Suprapubic skin (tissue), 3 donors: ENCODE measurements around the gene COL1A1.

Source experiments
- POLR2A ChIP-seq, 2 donors: fragments of 450-650 bp; IDR thresholded peaks; one replicate each; pipeline ENCODE4 v1.6.1; 2017; ENCODE audit warnings: antibody characterized with exemption in 2 of 2, mild to moderate bottlenecking in 2 of 2, moderate library complexity in 2 of 2
- TF ChIP-seq, protein P1 (sequence below), 2 donors: fragments of 200-600 bp in 1 of 2; fragments of 450-650 bp in 1 of 2; sonication (generic) in 1 of 2; IDR thresholded peaks; one replicate each; pipeline ENCODE4 v1.5.1; 2016 to 2019; ENCODE audit warnings: antibody characterized with exemption in 2 of 2, mild to moderate bottlenecking in 1 of 2, moderate library complexity in 1 of 2

DNA sequence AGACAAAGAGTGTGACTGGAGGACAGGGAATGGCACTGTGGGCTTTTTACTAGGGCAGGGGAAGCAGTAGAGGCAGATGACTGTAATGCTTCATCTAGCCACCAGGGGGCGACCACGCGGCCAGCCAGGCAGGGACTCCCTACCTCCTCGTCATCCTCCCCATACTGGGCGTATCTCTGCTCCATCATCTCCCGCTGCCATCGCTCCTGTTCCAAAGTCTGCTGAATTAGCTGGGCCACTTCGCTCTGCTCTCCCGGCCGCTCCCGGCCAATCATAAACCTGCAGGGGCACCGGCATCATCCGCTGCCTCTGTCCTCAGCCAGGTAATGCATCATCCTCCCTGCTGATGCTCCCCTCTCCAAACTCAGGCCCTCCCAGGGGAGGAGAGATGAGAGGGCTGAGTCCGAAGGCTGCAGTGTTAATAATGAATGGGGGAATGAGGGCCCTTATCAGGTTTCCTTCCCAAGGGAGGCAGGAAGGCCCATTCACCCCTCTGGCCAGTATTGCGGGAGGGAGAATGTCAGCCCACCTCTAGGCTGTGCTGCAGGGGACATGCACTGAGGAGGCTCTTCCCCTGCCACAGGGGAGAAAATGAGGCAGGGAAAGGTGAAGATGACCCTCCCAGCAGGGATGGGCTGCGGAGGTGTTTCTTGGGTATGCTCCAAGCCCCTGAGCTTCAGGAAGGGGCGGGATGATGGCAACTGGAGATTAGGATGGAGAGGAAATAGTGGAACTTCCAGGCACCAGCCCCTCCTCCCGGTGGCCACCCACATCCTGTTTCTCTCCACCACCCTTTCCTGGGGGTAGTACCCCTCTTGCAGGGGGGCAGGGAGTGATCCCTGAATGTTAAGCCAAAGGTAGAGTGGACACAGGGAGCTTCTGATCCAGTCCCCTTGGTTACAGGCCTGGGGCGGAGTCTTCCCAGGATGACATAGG lies 61.2 kb downstream of the COL1A1 start:
- no peak for TF ChIP-seq POLR2A (IDR thresholded peaks at IDR 0.05)
- TF ChIP-seq, protein P1, sequence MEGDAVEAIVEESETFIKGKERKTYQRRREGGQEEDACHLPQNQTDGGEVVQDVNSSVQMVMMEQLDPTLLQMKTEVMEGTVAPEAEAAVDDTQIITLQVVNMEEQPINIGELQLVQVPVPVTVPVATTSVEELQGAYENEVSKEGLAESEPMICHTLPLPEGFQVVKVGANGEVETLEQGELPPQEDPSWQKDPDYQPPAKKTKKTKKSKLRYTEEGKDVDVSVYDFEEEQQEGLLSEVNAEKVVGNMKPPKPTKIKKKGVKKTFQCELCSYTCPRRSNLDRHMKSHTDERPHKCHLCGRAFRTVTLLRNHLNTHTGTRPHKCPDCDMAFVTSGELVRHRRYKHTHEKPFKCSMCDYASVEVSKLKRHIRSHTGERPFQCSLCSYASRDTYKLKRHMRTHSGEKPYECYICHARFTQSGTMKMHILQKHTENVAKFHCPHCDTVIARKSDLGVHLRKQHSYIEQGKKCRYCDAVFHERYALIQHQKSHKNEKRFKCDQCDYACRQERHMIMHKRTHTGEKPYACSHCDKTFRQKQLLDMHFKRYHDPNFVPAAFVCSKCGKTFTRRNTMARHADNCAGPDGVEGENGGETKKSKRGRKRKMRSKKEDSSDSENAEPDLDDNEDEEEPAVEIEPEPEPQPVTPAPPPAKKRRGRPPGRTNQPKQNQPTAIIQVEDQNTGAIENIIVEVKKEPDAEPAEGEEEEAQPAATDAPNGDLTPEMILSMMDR (IDR thresholded peaks at IDR 0.05), result peak; percentile 93 to 98
